GM23338 (cell line): ENCODE results near the gene SH3BP5. TPM values are rescaled to one million over a fixed set of nuclear protein-coding genes. Genes with fewer than 3 reads are reported as not detected.

Experiments used
- ATAC-seq: fragments of 200-7000 bp; cut with Tn5 transposase; 3 replicates; pipeline ENCODE4 v1.9.1; 2020
- DNase-seq: peaks from one replicate; pipeline ENCODE4 v3.0.0-alpha.2; 2015; ENCODE audit warnings: low spot score
- H2AFZ ChIP-seq: fragments of 200-600 bp; sonication (generic); 2 replicates; pipeline ENCODE4 v1.8.0; 2016; ENCODE audit warnings: antibody characterized with exemption, mild to moderate bottlenecking, moderate library complexity
- H3F3A ChIP-seq: fragments of 200-600 bp; sonication (generic); replicated peaks from 2 replicates; pipeline ENCODE4 v1.8.0; 2017; ENCODE audit warnings: antibody characterized with exemption, mixed run types, low read depth
- H3K27ac ChIP-seq: fragments of 200-600 bp; sonication (generic); 2 replicates; pipeline ENCODE4 v1.6.1; 2016; ENCODE audit warnings: low read depth
- H3K27me3 ChIP-seq: fragments of 200-600 bp; sonication (generic); 2 replicates; pipeline ENCODE4 v1.8.0; 2016; ENCODE audit warnings: mild to moderate bottlenecking, mixed run types, moderate library complexity; ENCODE audit not compliant: insufficient read depth
- H3K36me3 ChIP-seq: fragments of 200-600 bp; sonication (generic); 2 replicates; pipeline ENCODE4 v1.8.0; 2016; ENCODE audit warnings: mild to moderate bottlenecking; ENCODE audit not compliant: insufficient read depth
- H3K4me1 ChIP-seq: fragments of 200-600 bp; sonication (generic); 2 replicates; pipeline ENCODE4 v1.8.0; 2016; ENCODE audit warnings: mild to moderate bottlenecking, moderate library complexity; ENCODE audit not compliant: insufficient read depth
- H3K4me2 ChIP-seq: fragments of 200-600 bp; sonication (generic); 2 replicates; pipeline ENCODE4 v1.7.1; 2017; ENCODE audit warnings: mixed run types
- H3K4me3 ChIP-seq: fragments of 200-600 bp; sonication (generic); 2 replicates; pipeline ENCODE4 v1.6.1; 2016; ENCODE audit warnings: mixed run types
- H3K79me2 ChIP-seq: fragments of 200-600 bp; sonication (generic); replicated peaks from 2 replicates; pipeline ENCODE4 v1.8.0; 2017; ENCODE audit warnings: mild to moderate bottlenecking; ENCODE audit not compliant: insufficient read depth
- H3K9me2 ChIP-seq: fragments of 200-600 bp; sonication (generic); 2 replicates; pipeline ENCODE4 v1.8.0; 2017; ENCODE audit not compliant: insufficient read depth
- H4K20me1 ChIP-seq: fragments of 200-600 bp; sonication (generic); replicated peaks from 2 replicates; pipeline ENCODE4 v1.8.0; 2017; ENCODE audit warnings: mild to moderate bottlenecking; ENCODE audit not compliant: insufficient read depth
- H3K27ac Mint-ChIP-seq: 2 replicates; pipeline ENCODE4 v1.8.0; 2020; ENCODE audit warnings: inconsistent platforms, mild to moderate bottlenecking, moderate library complexity, mixed read lengths
- H3K27me3 Mint-ChIP-seq: 3 replicates; pipeline ENCODE4 v1.8.0; 2022; ENCODE audit warnings: low read depth, mild to moderate bottlenecking, moderate library complexity, mixed read lengths, inconsistent platforms; ENCODE audit not compliant: insufficient read depth, poor library complexity
- H3K36me3 Mint-ChIP-seq: 3 replicates; pipeline ENCODE4 v1.8.0; 2021; ENCODE audit warnings: low read depth, mild to moderate bottlenecking, inconsistent platforms, moderate library complexity, mixed read lengths
- H3K4me1 Mint-ChIP-seq: 3 replicates; pipeline ENCODE4 v1.8.0; 2020; ENCODE audit warnings: mild to moderate bottlenecking, inconsistent platforms, mixed read lengths
- H3K4me3 Mint-ChIP-seq: 3 replicates; pipeline ENCODE4 v1.8.0; 2021; ENCODE audit warnings: moderate library complexity, mild to moderate bottlenecking, inconsistent platforms, mixed read lengths
- H3K9me3 Mint-ChIP-seq: 3 replicates; pipeline ENCODE4 v1.8.0; 2020; ENCODE audit warnings: moderate library complexity, mild to moderate bottlenecking, inconsistent platforms, mixed read lengths
- CREB1 ChIP-seq: fragments of 250-450 bp; sonication (Bioruptor Pico); IDR thresholded peaks from 2 replicates; pipeline ENCODE4 v1.5.0; 2020; ENCODE audit warnings: low read depth, mild to moderate bottlenecking, moderate library complexity
- EZH2 ChIP-seq: fragments of 200-600 bp; sonication (generic); IDR thresholded peaks from one replicate; pipeline ENCODE4 v1.8.0; 2017; ENCODE audit warnings: antibody characterized with exemption, mild to moderate bottlenecking, low read depth; ENCODE audit not compliant: unreplicated experiment
- EZH2phosphoT487 ChIP-seq: fragments of 200-600 bp; sonication (generic); IDR thresholded peaks from one replicate; pipeline ENCODE4 v1.8.1; 2018; ENCODE audit warnings: antibody characterized with exemption; ENCODE audit not compliant: unreplicated experiment
- JUNB ChIP-seq: IDR thresholded peaks from one replicate; pipeline ENCODE4 v1.6.1; 2016; ENCODE audit warnings: antibody characterized with exemption; ENCODE audit not compliant: unreplicated experiment
- NANOG ChIP-seq: IDR thresholded peaks from 2 replicates; pipeline ENCODE4 v1.6.1; 2016; ENCODE audit warnings: antibody characterized with exemption, borderline replicate concordance
- POLR2AphosphoS5 ChIP-seq: IDR thresholded peaks from 2 replicates; pipeline ENCODE4 v1.6.1; 2016; ENCODE audit warnings: antibody characterized with exemption, low read depth
- REST ChIP-seq: IDR thresholded peaks from one replicate; pipeline ENCODE4 v1.6.1; 2018; ENCODE audit warnings: antibody characterized with exemption; ENCODE audit not compliant: unreplicated experiment
- STAT1 ChIP-seq: IDR thresholded peaks from one replicate; pipeline ENCODE4 v1.6.1; 2016; ENCODE audit warnings: antibody characterized with exemption; ENCODE audit not compliant: unreplicated experiment
- ZNF114 ChIP-seq: fragments of 250-450 bp; sonication (Bioruptor Pico); IDR thresholded peaks from 2 replicates; pipeline ENCODE4 v1.5.0; 2020; ENCODE audit warnings: mild to moderate bottlenecking, moderate library complexity
- ZNF331 ChIP-seq: fragments of 250-450 bp; sonication (Bioruptor Pico); IDR thresholded peaks from 2 replicates; pipeline ENCODE4 v1.5.0; 2020; ENCODE audit warnings: low read depth, mild to moderate bottlenecking, moderate library complexity
- polyA plus RNA-seq: library from polyadenylated mRNA; unstranded; fragments of >200 nt; fragmentation: Nextera tagmentation; extraction: Ambion mirVana; gene quantifications from 2 replicates; pipeline ENCODE4 v1.2.1, GENCODE V29; 2016
- total RNA-seq: library from RNA; depleted of rRNA; stranded (reverse); fragments of >200 nt; shearing (Covaris generic); gene quantifications from 2 replicates; pipeline ENCODE4 v1.2.3, GENCODE V29; 2014
- TF ChIP-seq, protein P1 (sequence below), 2 experiments: fragments of 200-600 bp in 1 of 2; sonication (generic) in 1 of 2; conservative IDR thresholded peaks; 2 replicates each; pipeline versions ENCODE4 v1.5.1 to v1.6.1; 2016 to 2017; ENCODE audit warnings: antibody characterized with exemption in 2 of 2, low read depth in 2 of 2, mild to moderate bottlenecking in 2 of 2, moderate library complexity in 1 of 2
- TF ChIP-seq, protein P2 (sequence below): fragments of 250-450 bp; sonication (Bioruptor Pico); IDR thresholded peaks from 2 replicates; pipeline ENCODE4 v1.5.0; 2020; ENCODE audit warnings: mild to moderate bottlenecking, moderate library complexity
- TF ChIP-seq, protein P3 (sequence below): IDR thresholded peaks from 2 replicates; pipeline ENCODE4 v1.6.1; 2016; ENCODE audit warnings: antibody characterized with exemption

SH3BP5 gene
- total and polyA plus RNA-seq, 2 experiments from 2014 or later = 5.8 to 9.1 TPM

- no peaks in the 10 kb centered on the region for H3F3A ChIP-seq
- no peaks in the 10 kb centered on the region for H3K27me3 ChIP-seq
- no peaks in the 10 kb centered on the region for H4K20me1 ChIP-seq
- H3K27ac ChIP-seq = no peak overlapping the region
- ATAC-seq (no peak), DNase-seq (no peak)
- Mint-ChIP-seq H3K4me3 (no peak overlapping the region), H3K4me1 (no peaks in the 10 kb centered on the region), H3K36me3 (peaks cover 21% of the 10 kb centered on the region), H3K9me3 (peaks cover 33% of the 10 kb centered on the region), H3K27me3 (no peaks in the 10 kb centered on the region), H3K27ac (no peak overlapping the region)
- no peaks in the 10 kb centered on the region for H3K4me1 ChIP-seq
- peaks cover 8% of the 10 kb centered on the region; the same call in 1 of the 2 replicates for H3K9me2 ChIP-seq
- H3K79me2 ChIP-seq = no peaks in the 10 kb centered on the region
- no peak overlapping the region for H3K4me3 ChIP-seq
- TF ChIP-seq, protein P1, sequence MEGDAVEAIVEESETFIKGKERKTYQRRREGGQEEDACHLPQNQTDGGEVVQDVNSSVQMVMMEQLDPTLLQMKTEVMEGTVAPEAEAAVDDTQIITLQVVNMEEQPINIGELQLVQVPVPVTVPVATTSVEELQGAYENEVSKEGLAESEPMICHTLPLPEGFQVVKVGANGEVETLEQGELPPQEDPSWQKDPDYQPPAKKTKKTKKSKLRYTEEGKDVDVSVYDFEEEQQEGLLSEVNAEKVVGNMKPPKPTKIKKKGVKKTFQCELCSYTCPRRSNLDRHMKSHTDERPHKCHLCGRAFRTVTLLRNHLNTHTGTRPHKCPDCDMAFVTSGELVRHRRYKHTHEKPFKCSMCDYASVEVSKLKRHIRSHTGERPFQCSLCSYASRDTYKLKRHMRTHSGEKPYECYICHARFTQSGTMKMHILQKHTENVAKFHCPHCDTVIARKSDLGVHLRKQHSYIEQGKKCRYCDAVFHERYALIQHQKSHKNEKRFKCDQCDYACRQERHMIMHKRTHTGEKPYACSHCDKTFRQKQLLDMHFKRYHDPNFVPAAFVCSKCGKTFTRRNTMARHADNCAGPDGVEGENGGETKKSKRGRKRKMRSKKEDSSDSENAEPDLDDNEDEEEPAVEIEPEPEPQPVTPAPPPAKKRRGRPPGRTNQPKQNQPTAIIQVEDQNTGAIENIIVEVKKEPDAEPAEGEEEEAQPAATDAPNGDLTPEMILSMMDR (conservative IDR thresholded peaks at IDR 0.05; ENCODE audit: low read depth in 2 of 2) = no peak
- no peak for TF ChIP-seq EZH2
- TF ChIP-seq REST = no peak
- no peak for TF ChIP-seq ZNF331
- no peak for TF ChIP-seq STAT1
- no peak for TF ChIP-seq ZNF114
- TF ChIP-seq CREB1 (CRISPR knock-in tag) = no peak
- TF ChIP-seq, protein P2, sequence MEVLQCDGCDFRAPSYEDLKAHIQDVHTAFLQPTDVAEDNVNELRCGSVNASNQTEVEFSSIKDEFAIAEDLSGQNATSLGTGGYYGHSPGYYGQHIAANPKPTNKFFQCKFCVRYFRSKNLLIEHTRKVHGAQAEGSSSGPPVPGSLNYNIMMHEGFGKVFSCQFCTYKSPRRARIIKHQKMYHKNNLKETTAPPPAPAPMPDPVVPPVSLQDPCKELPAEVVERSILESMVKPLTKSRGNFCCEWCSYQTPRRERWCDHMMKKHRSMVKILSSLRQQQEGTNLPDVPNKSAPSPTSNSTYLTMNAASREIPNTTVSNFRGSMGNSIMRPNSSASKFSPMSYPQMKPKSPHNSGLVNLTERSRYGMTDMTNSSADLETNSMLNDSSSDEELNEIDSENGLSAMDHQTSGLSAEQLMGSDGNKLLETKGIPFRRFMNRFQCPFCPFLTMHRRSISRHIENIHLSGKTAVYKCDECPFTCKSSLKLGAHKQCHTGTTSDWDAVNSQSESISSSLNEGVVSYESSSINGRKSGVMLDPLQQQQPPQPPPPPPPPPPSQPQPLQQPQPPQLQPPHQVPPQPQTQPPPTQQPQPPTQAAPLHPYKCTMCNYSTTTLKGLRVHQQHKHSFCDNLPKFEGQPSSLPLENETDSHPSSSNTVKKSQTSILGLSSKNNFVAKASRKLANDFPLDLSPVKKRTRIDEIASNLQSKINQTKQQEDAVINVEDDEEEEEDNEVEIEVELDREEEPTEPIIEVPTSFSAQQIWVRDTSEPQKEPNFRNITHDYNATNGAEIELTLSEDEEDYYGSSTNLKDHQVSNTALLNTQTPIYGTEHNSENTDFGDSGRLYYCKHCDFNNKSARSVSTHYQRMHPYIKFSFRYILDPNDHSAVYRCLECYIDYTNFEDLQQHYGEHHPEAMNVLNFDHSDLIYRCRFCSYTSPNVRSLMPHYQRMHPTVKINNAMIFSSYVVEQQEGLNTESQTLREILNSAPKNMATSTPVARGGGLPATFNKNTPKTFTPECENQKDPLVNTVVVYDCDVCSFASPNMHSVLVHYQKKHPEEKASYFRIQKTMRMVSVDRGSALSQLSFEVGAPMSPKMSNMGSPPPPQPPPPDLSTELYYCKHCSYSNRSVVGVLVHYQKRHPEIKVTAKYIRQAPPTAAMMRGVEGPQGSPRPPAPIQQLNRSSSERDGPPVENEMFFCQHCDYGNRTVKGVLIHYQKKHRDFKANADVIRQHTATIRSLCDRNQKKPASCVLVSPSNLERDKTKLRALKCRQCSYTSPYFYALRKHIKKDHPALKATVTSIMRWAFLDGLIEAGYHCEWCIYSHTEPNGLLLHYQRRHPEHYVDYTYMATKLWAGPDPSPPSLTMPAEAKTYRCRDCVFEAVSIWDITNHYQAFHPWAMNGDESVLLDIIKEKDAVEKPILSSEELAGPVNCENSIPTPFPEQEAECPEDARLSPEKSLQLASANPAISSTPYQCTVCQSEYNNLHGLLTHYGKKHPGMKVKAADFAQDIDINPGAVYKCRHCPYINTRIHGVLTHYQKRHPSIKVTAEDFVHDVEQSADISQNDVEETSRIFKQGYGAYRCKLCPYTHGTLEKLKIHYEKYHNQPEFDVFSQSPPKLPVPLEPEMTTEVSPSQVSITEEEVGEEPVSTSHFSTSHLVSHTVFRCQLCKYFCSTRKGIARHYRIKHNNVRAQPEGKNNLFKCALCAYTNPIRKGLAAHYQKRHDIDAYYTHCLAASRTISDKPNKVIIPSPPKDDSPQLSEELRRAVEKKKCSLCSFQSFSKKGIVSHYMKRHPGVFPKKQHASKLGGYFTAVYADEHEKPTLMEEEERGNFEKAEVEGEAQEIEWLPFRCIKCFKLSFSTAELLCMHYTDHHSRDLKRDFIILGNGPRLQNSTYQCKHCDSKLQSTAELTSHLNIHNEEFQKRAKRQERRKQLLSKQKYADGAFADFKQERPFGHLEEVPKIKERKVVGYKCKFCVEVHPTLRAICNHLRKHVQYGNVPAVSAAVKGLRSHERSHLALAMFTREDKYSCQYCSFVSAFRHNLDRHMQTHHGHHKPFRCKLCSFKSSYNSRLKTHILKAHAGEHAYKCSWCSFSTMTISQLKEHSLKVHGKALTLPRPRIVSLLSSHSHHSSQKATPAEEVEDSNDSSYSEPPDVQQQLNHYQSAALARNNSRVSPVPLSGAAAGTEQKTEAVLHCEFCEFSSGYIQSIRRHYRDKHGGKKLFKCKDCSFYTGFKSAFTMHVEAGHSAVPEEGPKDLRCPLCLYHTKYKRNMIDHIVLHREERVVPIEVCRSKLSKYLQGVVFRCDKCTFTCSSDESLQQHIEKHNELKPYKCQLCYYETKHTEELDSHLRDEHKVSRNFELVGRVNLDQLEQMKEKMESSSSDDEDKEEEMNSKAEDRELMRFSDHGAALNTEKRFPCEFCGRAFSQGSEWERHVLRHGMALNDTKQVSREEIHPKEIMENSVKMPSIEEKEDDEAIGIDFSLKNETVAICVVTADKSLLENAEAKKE = no peak
- no peak for TF ChIP-seq NANOG
- no peak for TF ChIP-seq JUNB
- TF ChIP-seq, protein P3, sequence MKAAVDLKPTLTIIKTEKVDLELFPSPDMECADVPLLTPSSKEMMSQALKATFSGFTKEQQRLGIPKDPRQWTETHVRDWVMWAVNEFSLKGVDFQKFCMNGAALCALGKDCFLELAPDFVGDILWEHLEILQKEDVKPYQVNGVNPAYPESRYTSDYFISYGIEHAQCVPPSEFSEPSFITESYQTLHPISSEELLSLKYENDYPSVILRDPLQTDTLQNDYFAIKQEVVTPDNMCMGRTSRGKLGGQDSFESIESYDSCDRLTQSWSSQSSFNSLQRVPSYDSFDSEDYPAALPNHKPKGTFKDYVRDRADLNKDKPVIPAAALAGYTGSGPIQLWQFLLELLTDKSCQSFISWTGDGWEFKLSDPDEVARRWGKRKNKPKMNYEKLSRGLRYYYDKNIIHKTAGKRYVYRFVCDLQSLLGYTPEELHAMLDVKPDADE = no peak
- no peak for TF ChIP-seq POLR2AphosphoS5
- no peak for TF ChIP-seq EZH2phosphoT487
- no peak overlapping the region for H3K4me2 ChIP-seq
- no peak overlapping the region for H2AFZ ChIP-seq
- no peaks in the 10 kb centered on the region; the same call in 1 of the 2 replicates for H3K36me3 ChIP-seq
These were observed 17.8 kb upstream of the SH3BP5 start for GRCh38 chr3:15350141-15350540.
